Sigmoid colon (tissue), 7 donors: Measurements from ENCODE around the gene DTYMK. TPM values are rescaled to one million over a fixed set of nuclear protein-coding genes. Genes with fewer than 3 reads are reported as not detected.
"Not testable (repeated sequence)": the region's sequence is repeated elsewhere in the genome, so short reads cannot be mapped to it uniquely, and the experiment has no call there.

Experiments
- DNase-seq: peaks from one replicate; pipeline ENCODE4 v3.0.0-alpha.2; 2019
- H3K27ac ChIP-seq, 4 donors: fragments of 200-600 bp; sonication (generic); one replicate each; pipeline ENCODE4 v1.5.1; 2016 to 2019; ENCODE audit warnings: mild to moderate bottlenecking in 1 of 4
- H3K27me3 ChIP-seq, 3 donors: fragments of 200-600 bp; sonication (generic); one replicate each; pipeline ENCODE4 v1.5.1; 2019; ENCODE audit warnings: mild to moderate bottlenecking in 1 of 3
- H3K36me3 ChIP-seq, 4 donors: fragments of 200-600 bp; sonication (generic); one replicate each; pipeline ENCODE4 v1.5.1; 2016 to 2019
- H3K4me1 ChIP-seq, 4 donors: fragments of 200-600 bp; sonication (generic); one replicate each; pipeline ENCODE4 v1.5.1; 2017 to 2019
- H3K4me3 ChIP-seq, 4 donors: fragments of 200-600 bp; sonication (generic); one replicate each; pipeline ENCODE4 v1.5.1; 2017 to 2019; ENCODE audit warnings: mild to moderate bottlenecking in 2 of 4, moderate library complexity in 1 of 4
- H3K9me3 ChIP-seq, 4 donors: fragments of 200-600 bp in 3 of 4; sonication (generic) in 3 of 4; one replicate each; pipeline versions ENCODE4 v1.5.1 to v1.6.1; 2013 to 2019
- CTCF ChIP-seq, 4 experiments: fragments of 450-650 bp in 3 of 4; fragments of 200-600 bp in 1 of 4; IDR thresholded peaks; one replicate each; pipeline ENCODE4 v1.5.1; 2016 to 2019; ENCODE audit warnings: antibody characterized with exemption in 4 of 4, mild to moderate bottlenecking in 3 of 4, moderate library complexity in 2 of 4
- EP300 ChIP-seq, 4 donors: sonication (generic); formaldehyde crosslinking; IDR thresholded peaks; one replicate each; pipeline ENCODE4 v1.6.1; 2017; ENCODE audit warnings: antibody characterized with exemption in 4 of 4
- POLR2A ChIP-seq, 2 donors: fragments of 450-650 bp; IDR thresholded peaks; one replicate each; pipeline ENCODE4 v1.6.1; 2016; ENCODE audit warnings: antibody characterized with exemption in 2 of 2, mild to moderate bottlenecking in 2 of 2, moderate library complexity in 2 of 2
- POLR2AphosphoS5 ChIP-seq, 4 donors: sonication (generic); formaldehyde crosslinking; IDR thresholded peaks; one replicate each; pipeline ENCODE4 v1.6.1; 2017; ENCODE audit warnings: antibody characterized with exemption in 4 of 4
- WGBS, 2 donors: extraction: QIAGEN DNeasy Blood & Tissue Kit; methylation state at CpG; one replicate each; pipeline ENCODE4 v1.1.7; 2013; 5-methylcytosine and 5-hydroxymethylcytosine counted together
- intact Hi-C: fragments of 100-400 bp; cut with DNase I; formaldehyde crosslinking; loops from one replicate; pipeline ENCODE4 v1.15.1; 2023
- polyA plus RNA-seq, 3 donors: library from polyadenylated mRNA; stranded (reverse); fragments of 200-250 nt; gene quantifications; one replicate each; pipeline ENCODE4 v1.2.3, GENCODE V29; 2013
- total RNA-seq, 4 donors: library from RNA; depleted of rRNA; stranded (reverse); fragments of >200 nt; gene quantifications; one replicate each; pipeline ENCODE4 v1.1.0, GENCODE V29; 2016
- donor health status: healthy with polysubstance abuse.
- donor health status: Bipolar disorder and iron deficiency.
- donor health status: healthy.

DTYMK gene
- total and polyA plus RNA-seq, 7 donors = 7.4 to 53.0 (median 13.8) TPM

GRCh38 chr2:241668839-241669238 is 17.8 kb downstream of the DTYMK start:
- Histone ChIP-seq H3K27me3 (no peaks in the 10 kb centered on the region), H3K9me3 (no peaks in the 10 kb centered on the region), H3K4me1 (peaks cover 0 to under 1% (median 0%) of the 10 kb centered on the region in 4 donors), H3K4me3 (no peak overlapping the region), H3K27ac (no peak overlapping the region), H3K36me3 (peaks cover 37 to 71% (median 57%) of the 10 kb centered on the region in 4 donors)
- intact Hi-C loops = no loop called here
- 90% methylated on average over 12 of the region's 12 CpGs for WGBS, 2 donors
- no peak for DNase-seq
- TF ChIP-seq POLR2AphosphoS5 (IDR thresholded peaks at IDR 0.05) (no peak), CTCF (IDR thresholded peaks at IDR 0.05) (no peak)

- TF ChIP-seq POLR2A (IDR thresholded peaks at IDR 0.05) (no peak), POLR2AphosphoS5 (IDR thresholded peaks at IDR 0.05) (no peak), EP300 (IDR thresholded peaks at IDR 0.05) (no peak), CTCF (IDR thresholded peaks at IDR 0.05) (no peak)
- intact Hi-C loops = no loop called here
- no peaks in the 10 kb centered on the region for H3K4me1 ChIP-seq
- DNase-seq = no peak
- H3K4me3 ChIP-seq = no peak overlapping the region
- H3K27ac ChIP-seq = no peak overlapping the region
- 97% methylated on average over 21 of the region's 21 CpGs for WGBS, 2 donors
- no peaks in the 10 kb centered on the region for H3K9me3 ChIP-seq
- peaks cover 37 to 71% (median 57%) of the 10 kb centered on the region in 4 donors for H3K36me3 ChIP-seq
- no peaks in the 10 kb centered on the region for H3K27me3 ChIP-seq
Observed at GRCh38 chr2:241668354-241668753, 18.3 kb downstream of the DTYMK start.

GRCh38 chr2:241666627-241667400 is 19.8 kb downstream of the DTYMK start:
- Histone ChIP-seq H3K4me3 (no peak overlapping the region), H3K4me1 (no peaks in the 10 kb centered on the region), H3K27me3 (no peaks in the 10 kb centered on the region), H3K27ac (no peak overlapping the region), H3K36me3 (peaks cover 31 to 65% (median 47%) of the 10 kb centered on the region in 4 donors), H3K9me3 (no peaks in the 10 kb centered on the region)
- no peak for TF ChIP-seq CTCF (IDR thresholded peaks at IDR 0.05)
- no peak for TF ChIP-seq POLR2A (IDR thresholded peaks at IDR 0.05)
- TF ChIP-seq POLR2AphosphoS5 (IDR thresholded peaks at IDR 0.05) = no peak
- no peak for TF ChIP-seq EP300 (IDR thresholded peaks at IDR 0.05)
- intact Hi-C loops = no loop called here
- no peak for DNase-seq
- 87 to 92% methylated on average over 42 of the region's 42 CpGs for WGBS, 2 donors

GRCh38 chr2:241665731-241666440 is 20.7 kb downstream of the DTYMK start:
- DNase-seq = no peak
- H3K4me1 ChIP-seq = no peaks in the 10 kb centered on the region
- WGBS, 2 donors = 90 to 92% methylated on average over 23 of the region's 23 CpGs
- H3K27ac ChIP-seq = no peak overlapping the region
- no peak overlapping the region for H3K4me3 ChIP-seq
- no peaks in the 10 kb centered on the region for H3K27me3 ChIP-seq
- intact Hi-C loops = no loop called here
- peak in 1 of 4 donors; percentile 22 for TF ChIP-seq POLR2AphosphoS5 (IDR thresholded peaks at IDR 0.05)
- TF ChIP-seq POLR2A (IDR thresholded peaks at IDR 0.05) = no peak
- TF ChIP-seq EP300 (IDR thresholded peaks at IDR 0.05) = no peak
- H3K36me3 ChIP-seq = peaks cover 25 to 65% (median 44%) of the 10 kb centered on the region in 4 donors
- H3K9me3 ChIP-seq = no peaks in the 10 kb centered on the region

GRCh38 chr2:241662731-241663130 is 23.9 kb downstream of the DTYMK start:
- 27 to 80% methylated on average over 24 of the region's 24 CpGs for WGBS, 2 donors
- peaks cover 11 to 64% (median 30%) of the 10 kb centered on the region in 4 donors for H3K36me3 ChIP-seq
- intact Hi-C loops = not testable (repeated sequence)

More at GRCh38 chr2:241662731-241663130, 23.9 kb downstream of the DTYMK start:
- not testable (repeated sequence) for H3K4me3 ChIP-seq, H3K27me3 ChIP-seq, H3K27ac ChIP-seq, H3K9me3 ChIP-seq, H3K4me1 ChIP-seq, DNase-seq
